Measurements from ENCODE around the gene SCO2. TPM values are rescaled to one million over a fixed set of nuclear protein-coding genes. Genes with fewer than 3 reads are reported as not detected.

Gene SCO2
- total and polyA plus RNA-seq, 2 of the 13 experiments (the other 11 are each of a cell fraction or from before 2014, with no cell fraction given): 0.32 to 3.7 TPM

- TF ChIP-seq ZBTB44 (CRISPR knock-in tag; IDR thresholded peaks at IDR 0.05) (no peak), ZNF547 (CRISPR knock-in tag; IDR thresholded peaks at IDR 0.05) (peak; percentile 66), LRRFIP1 (CRISPR knock-in tag; conservative IDR thresholded peaks at IDR 0.05) (no peak), FOXK2 (IDR thresholded peaks at IDR 0.05) (no peak), ZNF558 (CRISPR knock-in tag; IDR thresholded peaks at IDR 0.05; ENCODE audit: borderline replicate concordance) (peak; percentile 85; the same call in 1 of the 2 replicates), ETV6 (CRISPR knock-in tag; conservative IDR thresholded peaks at IDR 0.05) (no peak), PHB2 (IDR thresholded peaks at IDR 0.05; ENCODE audit: partially characterized antibody) (no peak), ZNF282 (IDR thresholded peaks at IDR 0.05; ENCODE audit: partially characterized antibody) (no peak), ZNF75D (CRISPR knock-in tag; IDR thresholded peaks at IDR 0.05; ENCODE audit: borderline replicate concordance) (no peak), U2AF2 (IDR thresholded peaks at IDR 0.05; ENCODE audit: low read depth, low read length) (no peak), HOXA9 (CRISPR knock-in tag; IDR thresholded peaks at IDR 0.05; ENCODE audit: borderline replicate concordance) (0 out of 2 replicates have a peak, but pooled peaks have one; percentile 41), ZNF740 (CRISPR knock-in tag; IDR thresholded peaks at IDR 0.05) (no peak; the same call in 1 of the 2 replicates), SETDB1 (CRISPR knock-in tag; IDR thresholded peaks at IDR 0.05; ENCODE audit: borderline replicate concordance) (0 out of 2 replicates have a peak, but pooled peaks have one; percentile 66), CEBPZ (IDR thresholded peaks at IDR 0.05; ENCODE audit: low read length) (no peak), HIC2 (CRISPR knock-in tag; IDR thresholded peaks at IDR 0.05; ENCODE audit: low read depth) (no peak), HCFC1 (IDR thresholded peaks at IDR 0.05; ENCODE audit: low read depth, low read length) (peak; percentile 34; the same call in 1 of the 2 replicates), KLF9 (CRISPR knock-in tag; IDR thresholded peaks at IDR 0.05; ENCODE audit: low read depth) (0 out of 2 replicates have a peak, but pooled peaks have one; percentile 60), SRF (IDR thresholded peaks at IDR 0.05; ENCODE audit: low read depth, low read length) (no peak), CENPT (CRISPR knock-in tag; IDR thresholded peaks at IDR 0.05; ENCODE audit: low read depth) (0 out of 2 replicates have a peak, but pooled peaks have one; percentile 15), ZNF777 (CRISPR knock-in tag; IDR thresholded peaks at IDR 0.05) (no peak)
Measured at GRCh38 chr22:50525104-50525857, at the start of gene SCO2 (continued).

Measured in HepG2 (cell line).